OCI-LY3 (cell line): ENCODE results near the gene IQGAP2.

Experiments
- EZH2phosphoT487 ChIP-seq: fragments of 200-600 bp; shearing (Covaris generic); IDR thresholded peaks from 2 replicates; pipeline ENCODE4 v1.6.1; 2018; ENCODE audit warnings: antibody characterized with exemption, mixed run types, low read depth
- TF ChIP-seq, protein P1 (sequence below): fragments of 200-600, 300-600 bp; sonication (generic); IDR thresholded peaks from 2 replicates; pipeline ENCODE4 v1.5.1; 2014; ENCODE audit warnings: antibody characterized with exemption, low read length, low read depth

DNA sequence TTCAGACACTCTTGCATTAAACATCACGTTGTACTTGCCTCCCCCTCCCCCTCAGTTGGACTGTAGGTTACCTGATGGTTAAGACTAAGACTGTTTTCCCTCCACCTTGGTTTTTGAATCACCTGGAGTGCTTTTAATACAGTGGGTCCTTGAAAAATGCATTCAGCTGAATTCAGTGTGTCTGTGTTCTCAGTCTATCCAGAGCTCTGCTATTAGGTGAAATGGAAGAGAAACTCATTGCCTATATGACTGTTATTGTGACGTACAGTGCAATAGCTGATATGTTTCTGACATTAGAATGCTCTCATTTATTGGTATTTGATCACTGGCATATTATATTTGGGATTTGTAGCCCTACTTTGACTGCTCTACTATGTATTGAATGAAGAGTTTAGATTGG lies 111.6 kb downstream of the IQGAP2 start:
- TF ChIP-seq, protein P1, sequence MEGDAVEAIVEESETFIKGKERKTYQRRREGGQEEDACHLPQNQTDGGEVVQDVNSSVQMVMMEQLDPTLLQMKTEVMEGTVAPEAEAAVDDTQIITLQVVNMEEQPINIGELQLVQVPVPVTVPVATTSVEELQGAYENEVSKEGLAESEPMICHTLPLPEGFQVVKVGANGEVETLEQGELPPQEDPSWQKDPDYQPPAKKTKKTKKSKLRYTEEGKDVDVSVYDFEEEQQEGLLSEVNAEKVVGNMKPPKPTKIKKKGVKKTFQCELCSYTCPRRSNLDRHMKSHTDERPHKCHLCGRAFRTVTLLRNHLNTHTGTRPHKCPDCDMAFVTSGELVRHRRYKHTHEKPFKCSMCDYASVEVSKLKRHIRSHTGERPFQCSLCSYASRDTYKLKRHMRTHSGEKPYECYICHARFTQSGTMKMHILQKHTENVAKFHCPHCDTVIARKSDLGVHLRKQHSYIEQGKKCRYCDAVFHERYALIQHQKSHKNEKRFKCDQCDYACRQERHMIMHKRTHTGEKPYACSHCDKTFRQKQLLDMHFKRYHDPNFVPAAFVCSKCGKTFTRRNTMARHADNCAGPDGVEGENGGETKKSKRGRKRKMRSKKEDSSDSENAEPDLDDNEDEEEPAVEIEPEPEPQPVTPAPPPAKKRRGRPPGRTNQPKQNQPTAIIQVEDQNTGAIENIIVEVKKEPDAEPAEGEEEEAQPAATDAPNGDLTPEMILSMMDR: no peak
- no peak for TF ChIP-seq EZH2phosphoT487
